Effector memory CD8-positive, alpha-beta T cell (primary cell): ENCODE data around the gene WFDC10A.

ENCODE experiments used
- ATAC-seq: fragments of 150-1000 bp; cut with Tn5 transposase; replicated peaks from 2 replicates; pipeline ENCODE4 v1.10.0; 2021; ENCODE audit warnings: mild to moderate bottlenecking, moderate library complexity
- DNase-seq, 3 experiments: peaks; one replicate each; pipeline ENCODE4 v3.0.0; 2021
- H3K27ac Mint-ChIP-seq, 2 donors: one replicate each; pipeline ENCODE4 v1.8.0; 2022; ENCODE audit warnings: mild to moderate bottlenecking in 2 of 2, mixed read lengths in 2 of 2, moderate library complexity in 2 of 2
- H3K27me3 Mint-ChIP-seq, 2 donors: one replicate each; pipeline ENCODE4 v1.8.0; 2022; ENCODE audit warnings: mixed read lengths in 2 of 2
- H3K36me3 Mint-ChIP-seq: one replicate; pipeline ENCODE4 v1.8.0; 2022; ENCODE audit warnings: mild to moderate bottlenecking, moderate library complexity, mixed read lengths; ENCODE audit not compliant: insufficient read depth
- H3K4me1 Mint-ChIP-seq, 2 donors: one replicate each; pipeline ENCODE4 v1.8.0; 2022; ENCODE audit warnings: low read depth in 2 of 2, mixed read lengths in 2 of 2
- H3K4me3 Mint-ChIP-seq, 2 donors: one replicate each; pipeline ENCODE4 v1.8.0; 2022; ENCODE audit warnings: mild to moderate bottlenecking in 2 of 2, mixed read lengths in 2 of 2, moderate library complexity in 2 of 2
- H3K9me3 Mint-ChIP-seq, 2 donors: one replicate each; pipeline ENCODE4 v1.8.0; 2022; ENCODE audit warnings: mixed read lengths in 2 of 2

Gene WFDC10A

DNA sequence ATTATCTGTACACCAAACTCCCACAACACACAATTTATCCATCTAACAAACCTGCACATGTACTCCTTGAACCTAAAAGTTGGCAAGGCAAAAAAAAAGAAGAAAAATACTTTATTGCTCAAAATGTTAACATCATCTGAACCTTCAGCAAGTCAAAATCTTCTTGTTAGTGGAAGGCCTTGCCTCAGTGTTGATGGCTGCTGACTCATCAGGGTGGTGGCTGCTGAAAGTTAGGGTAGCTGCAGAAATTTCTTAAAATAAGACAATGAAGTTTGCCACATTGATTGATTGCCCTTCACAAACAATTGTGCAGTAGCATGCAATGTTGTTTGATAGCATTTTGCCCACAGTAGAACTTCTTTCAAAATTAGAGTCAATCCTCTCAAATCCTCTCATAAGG is 43.2 kb downstream of the WFDC10A start:
- H3K4me1 Mint-ChIP-seq = no peaks in the 10 kb centered on the region
- peaks cover 31 to 65% of the 10 kb centered on the region in 2 donors for H3K27me3 Mint-ChIP-seq
- DNase-seq = no peak
- H3K36me3 Mint-ChIP-seq = no peaks in the 10 kb centered on the region
- no peak for ATAC-seq
- H3K9me3 Mint-ChIP-seq = peaks cover 2 to 7% of the 10 kb centered on the region in 2 donors
- no peak overlapping the region for H3K4me3 Mint-ChIP-seq
- no peak overlapping the region for H3K27ac Mint-ChIP-seq

DNA sequence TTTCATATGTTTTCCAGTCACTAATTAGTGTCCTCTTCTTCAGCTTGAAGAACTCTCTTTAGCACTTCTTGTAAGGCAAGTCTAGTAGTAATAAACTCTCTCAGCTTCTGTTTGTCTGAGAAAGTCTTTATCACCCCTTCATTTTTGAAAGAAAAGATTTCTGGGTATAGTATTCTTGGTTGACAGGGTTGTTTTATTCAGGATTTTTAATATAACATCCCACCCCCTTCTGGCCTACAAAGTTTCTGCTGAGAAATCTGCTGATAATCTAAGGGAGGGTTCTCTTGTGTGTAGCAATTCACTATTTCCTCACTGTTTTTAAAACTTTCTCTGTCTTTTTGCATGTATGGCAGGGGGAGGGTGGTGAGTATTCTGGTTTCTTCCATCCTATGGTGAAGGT is 50.1 kb downstream of the WFDC10A start:
- H3K4me3 Mint-ChIP-seq = no peak overlapping the region
- no peak overlapping the region for H3K27ac Mint-ChIP-seq
- H3K27me3 Mint-ChIP-seq = peaks cover 21 to 50% of the 10 kb centered on the region in 2 donors
- no peak for ATAC-seq
- no peaks in the 10 kb centered on the region for H3K4me1 Mint-ChIP-seq
- peaks cover 10 to 15% of the 10 kb centered on the region in 2 donors for H3K9me3 Mint-ChIP-seq
- DNase-seq = no peak
- no peaks in the 10 kb centered on the region for H3K36me3 Mint-ChIP-seq
